NCI-H82 treated with DMSO at 0.1 percent for 48 hours (cell line): Measurements from ENCODE around the gene AGL.
"Not testable (repeated sequence)": the region's sequence is repeated elsewhere in the genome, so short reads cannot be mapped to it uniquely, and the experiment has no call there.

Experiments
- DNase-seq: peaks from one replicate; lab custom pipeline; 2025; ENCODE audit not compliant: unreplicated experiment; lab: John Stamatoyannopoulos, UW

The AGL gene

GRCh38 chr1:99936071-99936470 lies 85.9 kb downstream of the AGL start:
- DNase-seq: no peak

- DNase-seq: no peak
Measured at GRCh38 chr1:99942723-99943122, 92.6 kb downstream of the AGL start.

DNA sequence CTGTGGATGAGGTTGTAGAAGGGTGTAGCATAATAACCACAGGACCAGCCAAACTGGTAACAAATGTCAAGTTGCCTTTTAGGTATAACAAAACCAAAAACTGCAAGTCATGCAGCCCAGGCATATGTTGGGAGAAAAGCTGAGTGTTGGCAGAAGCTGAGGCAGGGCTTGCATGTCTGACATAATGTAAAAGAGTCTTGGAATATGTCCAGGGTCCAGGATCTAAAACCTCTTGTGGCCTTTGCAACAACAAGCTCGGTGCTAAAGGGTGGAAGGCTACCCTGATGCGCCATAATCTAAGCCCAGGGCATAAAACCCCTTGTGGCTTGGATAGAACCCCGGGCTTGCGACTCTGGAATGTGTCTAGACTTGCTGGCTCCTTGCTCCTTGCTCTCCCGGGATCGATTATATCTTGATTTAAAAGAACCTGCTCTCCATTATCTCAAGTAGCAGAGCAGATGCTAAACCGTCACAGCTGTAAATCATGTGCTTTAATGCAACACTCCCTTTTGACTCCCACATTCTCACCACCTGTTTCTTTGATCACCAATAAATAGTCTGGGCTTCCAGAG lies 93.1 kb downstream of the AGL start:
- peak; percentile 70 for DNase-seq

DNA sequence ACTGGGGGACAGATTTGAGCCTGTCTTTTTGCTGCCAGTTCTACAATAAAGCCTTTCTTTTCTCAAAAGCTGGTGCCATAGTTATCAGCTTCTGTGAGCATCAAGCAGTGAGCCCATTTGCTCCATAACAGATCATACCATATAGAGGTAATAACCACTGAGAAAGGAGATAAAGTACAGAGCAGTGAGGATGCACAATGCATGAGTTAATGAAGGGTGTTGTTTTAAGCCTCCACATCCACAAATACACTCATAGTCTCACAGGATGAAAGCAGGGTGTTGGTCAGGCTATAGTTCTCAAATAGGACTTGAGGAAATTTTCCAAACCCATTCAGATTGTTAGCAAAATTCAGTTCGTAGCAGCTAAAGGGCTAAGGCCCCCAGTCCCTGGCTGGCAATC lies 94.0 kb downstream of the AGL start:
- no peak for DNase-seq

GRCh38 chr1:99945174-99945573 lies 95.0 kb downstream of the AGL start:
- no peak for DNase-seq

DNA sequence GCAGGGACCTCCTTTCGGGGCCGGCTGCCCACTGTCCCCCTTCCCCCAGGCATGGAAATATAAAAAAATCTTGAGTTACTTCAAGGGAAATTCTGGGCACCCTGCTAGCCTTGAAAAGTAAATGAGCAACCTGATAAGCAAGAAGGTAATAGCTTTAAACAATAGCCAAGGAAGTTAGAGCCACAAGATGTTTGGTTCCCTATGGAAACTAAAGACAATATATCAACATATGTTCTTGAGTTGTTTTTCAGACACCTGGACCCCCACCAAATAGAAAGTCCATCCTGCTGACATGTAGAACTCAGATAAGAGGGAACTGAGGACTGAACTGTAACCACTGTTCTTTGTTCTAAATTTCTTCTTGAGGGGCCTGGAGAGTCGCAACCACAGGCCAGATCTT lies 100.3 kb downstream of the AGL start:
- DNase-seq: no peak

- no peak for DNase-seq
Measured at GRCh38 chr1:99952522-99952921, 102.4 kb downstream of the AGL start.

DNA sequence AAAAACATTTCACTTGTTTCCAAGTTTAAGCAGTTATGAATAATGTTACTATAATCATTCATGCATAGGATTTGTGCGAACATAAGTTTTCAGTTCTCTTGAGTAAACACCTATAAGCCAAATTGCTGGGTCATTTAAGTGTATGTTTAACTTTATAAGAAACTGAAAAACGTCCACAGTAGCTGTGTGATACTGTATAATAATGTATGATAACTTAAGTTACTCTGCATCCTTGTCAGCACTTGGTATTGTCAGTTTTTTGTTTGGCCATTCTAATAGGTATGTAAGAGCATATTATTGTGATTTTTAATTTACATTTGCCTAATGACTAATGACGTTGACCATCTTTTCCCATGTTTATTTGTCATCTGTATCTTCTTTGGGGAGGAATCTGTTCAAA lies 105.2 kb downstream of the AGL start:
- DNase-seq: no peak

DNA sequence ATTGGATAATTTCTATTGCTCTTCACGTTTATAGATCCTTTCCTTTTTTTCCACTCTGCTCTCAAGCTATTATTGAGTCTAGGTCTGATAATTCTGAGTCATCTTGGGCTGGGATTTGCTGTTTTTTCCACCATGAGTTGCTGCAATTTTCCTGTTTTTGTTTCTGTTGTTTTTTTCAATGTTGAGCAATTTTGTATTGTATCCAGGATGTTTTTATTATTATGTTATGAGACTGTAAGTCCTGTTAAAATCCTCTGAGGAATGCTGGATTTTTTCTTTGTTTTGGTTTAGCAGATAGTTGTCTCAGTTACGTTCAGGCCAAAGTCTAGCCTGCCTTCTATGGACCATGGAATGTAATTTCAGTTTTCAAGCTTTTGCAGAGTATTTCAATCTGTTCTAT lies 106.6 kb downstream of the AGL start:
- no peak for DNase-seq

DNA sequence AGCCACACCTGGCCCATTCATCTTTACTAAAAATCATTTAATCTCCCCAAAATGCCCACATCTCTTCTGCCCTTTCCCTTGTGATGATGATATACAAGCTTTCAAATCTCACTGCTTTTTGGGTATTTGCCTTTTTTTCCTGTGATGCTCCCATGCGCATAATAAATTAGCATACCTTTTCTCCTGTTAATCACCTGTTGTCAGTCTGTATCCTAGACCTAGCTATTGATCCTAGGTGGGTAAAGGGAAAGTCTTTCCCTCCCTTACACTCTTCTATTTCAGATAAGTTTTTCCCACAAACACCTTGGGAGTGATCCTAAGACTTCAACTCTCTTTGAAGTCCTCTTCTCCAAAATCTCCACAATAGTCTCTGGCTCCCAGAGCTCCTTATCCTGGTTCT lies 107.7 kb downstream of the AGL start:
- DNase-seq: no peak

GRCh38 chr1:99959189-99959705 lies 109.1 kb downstream of the AGL start:
- DNase-seq: not testable (repeated sequence)

DNA sequence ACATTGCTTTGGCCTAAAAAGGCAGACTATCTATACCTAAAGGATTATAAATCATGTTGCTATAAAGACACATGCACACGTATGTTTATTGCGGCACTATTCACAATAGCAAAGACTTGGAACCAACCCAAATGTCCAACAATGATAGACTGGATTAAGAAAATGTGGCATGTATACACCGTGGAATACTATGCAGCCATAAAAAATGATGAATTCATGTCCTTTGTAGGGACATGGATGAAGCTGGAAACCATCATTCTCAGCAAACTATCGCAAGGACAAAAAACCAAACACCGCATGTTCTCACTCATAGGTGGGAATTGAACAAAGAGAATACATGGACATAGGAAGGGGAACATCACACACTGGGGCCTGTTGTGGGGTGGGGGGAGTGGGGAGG lies 110.1 kb downstream of the AGL start:
- DNase-seq: not testable (repeated sequence)

GRCh38 chr1:99963041-99963795 lies 113.1 kb downstream of the AGL start:
- no peak for DNase-seq

DNA sequence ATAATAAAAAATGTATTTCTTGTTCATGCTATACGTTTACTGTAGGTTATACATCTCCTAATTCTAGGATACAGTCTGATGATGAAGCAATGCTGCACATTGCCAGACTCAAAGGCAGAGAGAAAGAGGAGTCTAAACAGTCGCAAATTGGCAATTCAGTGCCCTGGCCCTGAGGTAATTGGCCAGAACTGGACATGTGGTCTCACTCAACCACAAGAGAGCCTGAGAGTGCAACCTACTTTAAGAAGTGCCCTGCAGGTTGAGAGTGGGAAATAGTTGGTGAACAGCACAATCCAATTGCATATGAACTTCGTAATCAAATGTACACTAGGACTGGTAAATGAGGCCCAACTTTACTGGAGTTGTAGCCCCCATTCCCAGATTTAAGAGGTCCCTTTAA lies 114.6 kb downstream of the AGL start:
- no peak for DNase-seq

DNA sequence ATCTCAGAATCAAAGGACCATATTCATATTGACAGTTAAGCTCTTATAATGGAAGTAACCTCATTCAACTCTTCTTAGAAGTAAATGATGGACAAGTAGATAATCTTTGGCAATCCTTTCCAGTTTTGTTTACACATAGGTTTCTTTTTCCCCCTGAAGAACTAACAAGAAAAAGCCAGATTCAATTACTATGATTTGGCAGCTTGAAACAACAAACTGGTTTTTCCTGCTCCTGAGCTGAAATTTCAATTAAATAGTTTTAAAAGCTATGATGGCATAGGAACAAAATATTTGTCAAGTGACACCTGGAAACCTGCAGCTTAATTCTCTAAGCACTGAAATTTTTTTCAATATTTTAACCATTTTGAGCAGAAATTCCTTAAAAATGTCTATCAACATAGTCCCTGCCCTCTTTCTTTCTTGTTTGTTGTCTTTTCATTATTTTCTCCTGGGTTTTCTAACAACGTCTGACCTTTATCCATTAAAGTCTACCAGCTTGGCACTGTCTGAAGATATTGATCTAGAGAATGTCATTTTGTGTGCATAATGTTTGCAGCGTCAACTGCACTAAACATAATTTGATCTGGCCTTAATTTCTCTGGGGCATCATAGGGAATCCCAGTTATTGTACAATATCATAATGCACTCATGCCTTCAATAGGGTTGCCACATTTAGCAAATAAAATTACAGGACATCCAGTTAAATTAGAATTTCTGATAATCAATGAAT lies 115.7 kb downstream of the AGL start:
- DNase-seq: no peak

- no peak for DNase-seq
Measured at GRCh38 chr1:99968214-99968613, 118.1 kb downstream of the AGL start.

DNA sequence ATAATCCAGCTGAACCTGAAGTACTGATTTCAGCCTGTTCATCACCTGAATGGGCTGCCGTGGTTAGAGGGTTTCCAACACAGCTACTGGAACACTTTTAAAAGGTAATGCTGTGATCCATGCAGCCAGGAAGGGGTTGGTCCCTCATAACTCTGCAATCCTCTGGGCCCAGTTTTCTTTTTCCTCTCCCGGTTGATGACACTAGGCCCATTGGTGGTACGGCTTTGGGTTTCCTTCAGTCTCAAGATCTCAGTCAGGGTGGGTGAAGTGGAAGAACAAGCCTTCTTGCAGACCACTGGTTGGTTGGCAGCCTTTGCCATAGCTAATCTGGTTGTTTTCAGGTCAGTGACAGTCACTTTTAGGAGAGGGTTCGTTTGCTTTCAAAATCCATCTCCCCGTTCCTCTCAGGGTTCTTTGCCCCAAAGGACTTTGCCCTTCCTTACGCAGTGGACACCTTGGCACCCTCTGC lies 119.1 kb downstream of the AGL start:
- DNase-seq: no peak

DNA sequence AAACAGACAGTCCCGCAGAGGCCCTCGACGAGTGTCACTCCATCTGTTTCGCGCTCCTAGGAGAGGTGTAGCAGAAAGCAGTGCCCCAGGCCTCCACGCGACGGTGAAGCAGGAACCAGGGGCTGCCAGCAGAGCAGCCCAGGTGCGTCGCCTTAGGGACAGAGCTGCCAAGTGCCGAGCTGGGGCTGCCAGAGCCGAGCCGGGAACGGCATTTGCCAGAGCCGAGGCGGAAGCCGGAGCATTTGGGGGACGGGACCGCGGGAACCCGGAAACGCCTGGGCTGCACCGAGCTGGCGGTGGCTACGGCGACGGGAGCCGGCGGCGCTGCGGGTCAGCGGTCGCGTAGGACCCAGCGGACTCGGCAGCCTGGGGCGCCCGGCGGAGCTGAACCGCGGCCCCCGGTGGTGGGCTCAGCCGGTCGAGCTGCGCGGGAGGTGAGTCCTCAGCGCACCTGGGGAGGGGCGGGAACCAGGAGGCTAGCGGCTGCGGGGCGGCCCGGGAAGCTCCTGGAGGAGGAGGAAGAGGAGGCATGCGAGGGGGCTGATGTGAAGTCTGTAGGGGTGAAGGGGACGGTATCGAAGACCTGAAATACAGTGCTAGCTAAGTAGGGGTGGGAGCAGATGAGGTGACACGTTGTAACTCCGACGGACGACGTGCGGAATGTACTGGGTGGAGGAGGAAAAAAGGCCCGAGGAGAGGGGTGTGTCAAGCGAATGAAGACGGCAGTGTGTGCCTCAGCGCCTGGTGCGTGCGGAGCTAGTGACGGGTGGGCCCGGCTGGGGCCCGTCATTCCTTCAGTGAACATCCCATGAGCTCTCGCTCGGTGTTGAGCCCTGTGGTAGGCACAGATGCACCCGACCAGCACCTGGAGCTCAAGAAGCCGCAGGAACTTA lies 119.8 kb downstream of the AGL start, which contains the start of gene SLC35A3:
Gene SLC35A3 (plus strand): TSS at position 268 of the 893 bp plus-strand sequence. CDS start 23,559 bp downstream, outside the sequence.
- peak; percentile 29 for DNase-seq

DNA sequence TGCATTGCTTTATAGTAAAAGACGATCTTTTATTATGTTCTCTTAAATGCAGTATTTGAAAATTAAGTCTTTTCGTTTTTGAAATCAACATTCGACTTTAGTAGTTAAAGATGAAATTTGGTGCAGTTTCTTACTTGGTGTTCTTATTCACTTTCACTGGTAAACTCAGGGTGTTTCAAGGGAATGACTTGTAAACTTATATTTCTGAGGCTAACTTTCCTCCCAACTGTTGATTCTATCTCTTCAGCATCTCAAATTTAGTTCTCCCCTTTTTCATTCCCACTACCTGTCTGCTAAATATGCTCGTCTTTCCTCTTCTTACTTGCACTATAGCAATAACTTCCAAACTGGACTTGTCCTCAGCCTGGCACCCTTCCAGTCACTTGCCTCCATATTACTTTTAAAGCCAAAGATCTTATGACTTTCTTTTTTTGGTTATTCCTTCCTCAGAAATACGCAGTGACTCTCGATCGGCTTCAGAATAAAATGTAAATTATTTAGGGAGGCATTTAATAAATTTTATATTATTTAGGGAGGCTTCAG lies 120.6 kb downstream of the AGL start:
- no peak for DNase-seq

DNA sequence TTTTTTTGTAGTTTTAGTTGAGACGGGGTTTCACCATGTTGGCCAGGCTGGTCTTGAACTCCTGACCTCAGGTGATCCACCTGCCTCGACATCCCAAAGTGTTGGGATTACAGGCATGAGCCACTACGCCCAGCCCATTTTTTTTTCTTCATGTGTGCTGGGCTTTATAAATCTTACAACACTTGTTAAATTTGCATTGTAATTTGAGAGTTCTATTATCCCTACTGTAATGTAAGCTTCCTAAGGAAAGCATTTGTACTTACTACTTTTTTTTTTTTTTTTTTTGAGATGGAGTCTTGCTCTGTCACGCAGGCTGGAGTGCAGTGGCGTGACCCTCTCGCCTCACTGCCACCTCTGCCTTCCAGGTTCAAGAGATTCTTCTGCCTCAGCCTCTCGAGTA lies 121.9 kb downstream of the AGL start:
- not testable (repeated sequence) for DNase-seq
